ENCODE data around the gene FOXP3. TPM values are rescaled to one million over a fixed set of nuclear protein-coding genes. Genes with fewer than 3 reads are reported as not detected.

Gene FOXP3
- total RNA-seq, 2 donors from 2014 or later: not detected

DNA sequence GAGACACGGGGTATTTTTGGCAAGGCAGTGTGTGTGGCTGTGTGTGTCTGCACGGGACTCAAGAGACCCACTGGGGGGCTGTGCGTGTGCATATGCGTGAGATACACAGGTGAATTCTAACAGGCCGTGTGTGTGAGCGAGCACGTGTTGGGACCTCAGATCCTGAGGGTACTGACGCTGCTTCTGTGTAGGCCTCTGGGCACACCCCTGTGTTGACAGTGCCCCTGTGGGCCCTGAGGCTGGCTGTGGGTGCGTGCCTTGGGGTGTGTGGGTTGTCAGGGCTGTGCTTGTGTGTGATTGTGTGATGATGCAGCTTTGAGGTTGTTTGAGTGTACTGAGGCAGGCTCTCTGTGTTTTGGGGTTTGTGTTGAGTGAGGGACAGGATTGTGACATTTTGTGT, 13.9 kb downstream of the FOXP3 start:
- H3K27ac ChIP-seq: no peak overlapping the region
- no peaks in the 10 kb centered on the region for H3K4me1 ChIP-seq
- no peaks in the 10 kb centered on the region for H3K9me3 ChIP-seq
- H3K27me3 ChIP-seq: no peaks in the 10 kb centered on the region
- H3K36me3 ChIP-seq: peaks cover 27% of the 10 kb centered on the region
- H3K4me3 ChIP-seq: no peak overlapping the region
- no peak for DNase-seq (ENCODE audit: low spot score)
- TF ChIP-seq, protein P1, sequence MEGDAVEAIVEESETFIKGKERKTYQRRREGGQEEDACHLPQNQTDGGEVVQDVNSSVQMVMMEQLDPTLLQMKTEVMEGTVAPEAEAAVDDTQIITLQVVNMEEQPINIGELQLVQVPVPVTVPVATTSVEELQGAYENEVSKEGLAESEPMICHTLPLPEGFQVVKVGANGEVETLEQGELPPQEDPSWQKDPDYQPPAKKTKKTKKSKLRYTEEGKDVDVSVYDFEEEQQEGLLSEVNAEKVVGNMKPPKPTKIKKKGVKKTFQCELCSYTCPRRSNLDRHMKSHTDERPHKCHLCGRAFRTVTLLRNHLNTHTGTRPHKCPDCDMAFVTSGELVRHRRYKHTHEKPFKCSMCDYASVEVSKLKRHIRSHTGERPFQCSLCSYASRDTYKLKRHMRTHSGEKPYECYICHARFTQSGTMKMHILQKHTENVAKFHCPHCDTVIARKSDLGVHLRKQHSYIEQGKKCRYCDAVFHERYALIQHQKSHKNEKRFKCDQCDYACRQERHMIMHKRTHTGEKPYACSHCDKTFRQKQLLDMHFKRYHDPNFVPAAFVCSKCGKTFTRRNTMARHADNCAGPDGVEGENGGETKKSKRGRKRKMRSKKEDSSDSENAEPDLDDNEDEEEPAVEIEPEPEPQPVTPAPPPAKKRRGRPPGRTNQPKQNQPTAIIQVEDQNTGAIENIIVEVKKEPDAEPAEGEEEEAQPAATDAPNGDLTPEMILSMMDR (IDR thresholded peaks at IDR 0.05): no peak

DNA sequence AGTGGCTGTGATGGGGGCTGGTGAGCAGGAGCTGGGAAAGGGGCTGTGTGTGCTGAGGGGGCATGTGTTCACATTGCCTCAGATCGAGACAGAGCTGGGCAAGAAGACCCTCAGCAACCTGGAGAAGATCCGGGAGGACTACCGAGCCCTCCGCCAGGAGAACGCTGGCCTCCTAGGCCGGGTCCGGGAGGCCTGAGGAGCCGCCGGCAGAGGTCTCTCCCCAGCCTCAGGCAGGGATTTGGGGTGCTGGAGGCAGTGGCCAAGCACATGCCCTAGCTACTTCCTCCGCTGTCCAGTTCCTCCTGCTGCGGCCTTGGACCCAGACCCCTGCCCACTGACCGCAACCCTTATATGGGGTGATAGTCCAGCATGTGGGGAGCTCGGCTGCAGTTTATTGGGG, 14.4 kb downstream of the FOXP3 start:
- no peaks in the 10 kb centered on the region for H3K4me1 ChIP-seq
- H3K9me3 ChIP-seq: no peaks in the 10 kb centered on the region
- H3K36me3 ChIP-seq: peaks cover 27% of the 10 kb centered on the region
- H3K4me3 ChIP-seq: no peak overlapping the region
- H3K27me3 ChIP-seq: no peaks in the 10 kb centered on the region
- H3K27ac ChIP-seq: no peak overlapping the region
- TF ChIP-seq, protein P1 (IDR thresholded peaks at IDR 0.05): no peak
- DNase-seq (ENCODE audit: low spot score): no peak

DNA sequence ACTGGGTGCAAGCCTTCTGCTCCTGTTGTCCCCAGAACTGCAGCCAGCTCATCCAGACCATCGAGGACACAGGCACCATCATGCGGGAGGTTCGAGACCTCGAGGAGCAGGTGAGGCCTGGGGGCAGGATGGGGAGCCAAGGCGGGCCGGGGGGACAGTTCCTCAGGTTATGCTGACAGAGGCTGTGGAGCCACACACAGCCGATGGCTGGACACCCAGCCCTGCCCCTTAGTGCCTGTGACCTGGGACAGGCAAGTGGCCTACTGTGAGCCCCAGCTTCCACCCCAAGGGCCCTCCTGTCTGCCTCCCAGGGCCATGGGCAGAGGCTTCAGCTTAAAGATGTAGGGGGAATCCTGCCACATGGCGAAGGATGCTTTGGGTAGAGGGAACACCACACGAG, 14.9 kb downstream of the FOXP3 start:
- TF ChIP-seq, protein P1 (IDR thresholded peaks at IDR 0.05): no peak
- H3K27me3 ChIP-seq: no peaks in the 10 kb centered on the region
- DNase-seq (ENCODE audit: low spot score): no peak
- H3K4me1 ChIP-seq: no peaks in the 10 kb centered on the region
- H3K36me3 ChIP-seq: peaks cover 27% of the 10 kb centered on the region
- no peaks in the 10 kb centered on the region for H3K9me3 ChIP-seq
- no peak overlapping the region for H3K27ac ChIP-seq
- no peak overlapping the region for H3K4me3 ChIP-seq

DNA sequence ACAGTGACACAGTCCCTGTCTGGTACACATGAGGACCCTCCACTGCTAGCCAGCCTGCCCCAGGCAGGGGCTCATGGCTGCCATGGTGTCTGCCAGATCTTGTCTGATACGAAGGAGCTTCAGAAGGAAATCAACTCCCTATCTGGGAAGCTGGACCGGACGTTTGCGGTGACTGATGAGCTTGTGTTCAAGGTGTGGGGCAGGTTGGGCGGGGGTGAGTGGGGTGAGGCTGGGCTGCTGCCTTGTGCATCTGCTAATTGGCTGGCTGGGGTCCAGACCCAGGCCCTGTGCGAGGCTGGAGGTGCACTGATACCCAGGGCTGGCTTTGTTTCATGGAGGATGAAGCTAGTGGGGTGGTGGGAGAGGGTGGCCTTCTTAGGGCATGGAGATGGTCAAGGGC, 15.4 kb downstream of the FOXP3 start:
- Histone ChIP-seq H3K36me3 (peaks cover 27% of the 10 kb centered on the region), H3K9me3 (no peaks in the 10 kb centered on the region), H3K27ac (no peak overlapping the region), H3K27me3 (no peaks in the 10 kb centered on the region), H3K4me1 (no peaks in the 10 kb centered on the region), H3K4me3 (no peak overlapping the region)
- TF ChIP-seq, protein P1 (IDR thresholded peaks at IDR 0.05): no peak
- no peak for DNase-seq (ENCODE audit: low spot score)

DNA sequence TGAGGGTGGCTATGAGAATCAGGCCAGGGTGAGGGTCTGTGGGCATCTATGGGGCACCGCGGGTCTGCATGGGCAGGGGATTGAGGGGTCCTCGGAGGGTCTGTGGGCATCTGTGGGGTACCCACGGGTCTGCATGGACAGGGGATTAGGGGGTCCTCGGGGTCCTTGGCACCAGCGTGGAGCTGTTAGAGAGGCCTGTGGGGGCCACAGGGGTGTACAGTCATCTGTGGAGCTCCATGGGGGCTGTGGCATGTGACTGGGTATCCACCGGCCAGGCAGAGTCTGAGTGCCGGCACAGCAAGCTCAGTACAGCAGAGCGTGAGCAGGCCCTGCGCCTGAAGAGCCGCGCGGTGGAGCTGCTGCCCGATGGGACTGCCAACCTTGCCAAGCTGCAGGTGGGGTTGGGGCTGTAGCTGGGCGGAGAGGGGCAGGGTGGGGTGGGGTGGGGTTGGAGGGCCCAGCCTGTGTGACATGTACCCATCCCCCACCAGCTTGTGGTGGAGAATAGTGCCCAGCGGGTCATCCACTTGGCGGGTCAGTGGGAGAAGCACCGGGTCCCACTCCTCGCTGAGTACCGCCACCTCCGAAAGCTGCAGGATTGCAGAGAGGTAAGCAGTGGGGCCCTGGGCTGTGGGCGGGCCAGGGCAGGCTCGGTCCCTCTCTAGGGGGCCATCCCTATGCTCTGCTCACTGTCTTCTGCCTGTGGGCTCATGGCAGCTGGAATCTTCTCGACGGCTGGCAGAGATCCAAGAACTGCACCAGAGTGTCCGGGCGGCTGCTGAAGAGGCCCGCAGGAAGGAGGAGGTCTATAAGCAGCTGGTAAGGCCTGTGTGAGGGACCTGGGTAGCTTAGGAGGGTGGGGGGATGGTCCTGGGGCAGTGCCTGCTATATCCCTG, 16.3 kb downstream of the FOXP3 start:
- no peak for DNase-seq (ENCODE audit: low spot score)
- H3K36me3 ChIP-seq: peaks cover 34% of the 10 kb centered on the region

More for the DNA sequence above, 16.3 kb downstream of the FOXP3 start:
- no peaks in the 10 kb centered on the region for H3K4me1 ChIP-seq
- no peak overlapping the region for H3K27ac ChIP-seq
- no peak overlapping the region for H3K4me3 ChIP-seq
- no peaks in the 10 kb centered on the region for H3K27me3 ChIP-seq
- TF ChIP-seq, protein P1 (IDR thresholded peaks at IDR 0.05): no peak
- H3K9me3 ChIP-seq: no peaks in the 10 kb centered on the region
